Transverse colon (tissue), 4 donors: ENCODE measurements around the gene DPY19L1. TPM values are rescaled to one million over a fixed set of nuclear protein-coding genes. Genes with fewer than 3 reads are reported as not detected.

Experiments used
- DNase-seq: peaks from one replicate; pipeline ENCODE4 v3.0.0-alpha.2; 2019
- H3K27ac ChIP-seq, 4 donors: fragments of 200-600 bp; sonication (generic); 2 replicates each; pipeline ENCODE4 v1.5.1; 2016 to 2018; ENCODE audit warnings: inconsistent platforms in 4 of 4
- H3K27me3 ChIP-seq: fragments of 200-600 bp; sonication (generic); 2 replicates; pipeline ENCODE4 v1.5.1; 2017; ENCODE audit warnings: inconsistent platforms
- H3K36me3 ChIP-seq, 4 donors: fragments of 200-600 bp; sonication (generic); 2 replicates each; pipeline ENCODE4 v1.5.1; 2017 to 2019; ENCODE audit warnings: inconsistent platforms in 4 of 4
- H3K4me1 ChIP-seq, 4 donors: fragments of 200-600 bp; sonication (generic); 2 replicates each; pipeline ENCODE4 v1.5.1; 2017 to 2020; ENCODE audit warnings: inconsistent platforms in 4 of 4
- H3K4me3 ChIP-seq, 4 donors: fragments of 200-600 bp; sonication (generic); 1 replicate in 1 of 4; 2 replicates in 3 of 4; pipeline versions ENCODE4 v1.5.1 to v1.6.1; 2017 to 2019; ENCODE audit warnings: inconsistent platforms in 4 of 4
- H3K9me3 ChIP-seq, 2 donors: fragments of 200-600 bp; sonication (generic); 2 replicates each; pipeline ENCODE4 v1.5.1; 2017 to 2019; ENCODE audit warnings: inconsistent platforms in 2 of 2
- EP300 ChIP-seq: sonication (generic); formaldehyde crosslinking; IDR thresholded peaks from one replicate; pipeline ENCODE4 v1.6.1; 2017; ENCODE audit warnings: antibody characterized with exemption, low read depth
- POLR2A ChIP-seq: fragments of 450-650 bp; IDR thresholded peaks from one replicate; pipeline ENCODE4 v1.6.1; 2016; ENCODE audit warnings: antibody characterized with exemption, mild to moderate bottlenecking, moderate library complexity
- POLR2AphosphoS5 ChIP-seq, 3 donors: sonication (generic); formaldehyde crosslinking; IDR thresholded peaks; one replicate each; pipeline ENCODE4 v1.6.1; 2016; ENCODE audit warnings: antibody characterized with exemption in 3 of 3
- WGBS, 2 donors: methylation state at CpG; one replicate each; pipeline ENCODE4 v1.1.5; 2018; ENCODE audit warnings: low coverage in 1 of 2; 5-methylcytosine and 5-hydroxymethylcytosine counted together
- in situ Hi-C, 4 donors: fragments of 200-750 bp; cut with MboI; loops; one replicate each; pipeline versions ENCODE4 v1.15.0 to v1.15.1; 2017; ENCODE audit warnings: low sequenced_read_pairs in 3 of 4, low pct_ligation_motif_present in 1 of 4, low pct_unique_long_range_greater_than_20kb in 1 of 4
- intact Hi-C: fragments of 100-400 bp; cut with DNase I; formaldehyde crosslinking; loops from one replicate; pipeline ENCODE4 v1.15.1; 2023; ENCODE audit warnings: low total_unique reads
- total RNA-seq, 4 donors: library from RNA; depleted of rRNA; stranded (reverse); fragments of >200 nt; gene quantifications; one replicate each; pipeline ENCODE4 v1.1.0, GENCODE V29; 2016
- TF ChIP-seq, protein P1 (sequence below), 5 experiments: fragments of 200-600 bp in 3 of 5; fragments of 450-650 bp in 2 of 5; sonication (generic) in 3 of 5; IDR thresholded peaks; 1 replicate in 2 of 5; 2 replicates in 3 of 5; pipeline ENCODE4 v1.5.1; 2016 to 2017; ENCODE audit warnings: antibody characterized with exemption in 5 of 5, inconsistent platforms in 3 of 5, mild to moderate bottlenecking in 2 of 5, moderate library complexity in 1 of 5

The DPY19L1 gene
- total RNA-seq, 4 donors from 2014 or later: 1.6 to 14.7 (median 12.0) TPM

DNA sequence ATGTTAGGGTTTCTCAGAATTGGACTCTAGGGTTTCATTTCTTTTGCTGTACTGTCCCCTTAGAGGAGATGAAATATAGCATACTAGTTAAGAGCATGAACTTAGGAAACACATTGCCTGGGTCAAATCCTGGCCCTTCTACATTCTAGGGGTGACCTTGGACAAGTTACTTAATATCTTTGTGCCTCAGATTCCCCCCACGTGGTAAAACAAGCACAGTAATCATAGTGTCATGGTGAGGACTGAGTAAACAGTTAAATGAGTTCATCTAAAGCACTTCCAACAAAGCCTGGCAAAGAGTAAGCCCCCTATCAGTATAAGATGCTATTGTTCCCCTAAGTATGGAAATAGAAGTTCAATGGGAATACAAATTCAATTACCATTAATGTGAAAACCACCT lies 5.1 kb downstream of the DPY19L1 start:
- peaks cover 7 to 29% (median 14%) of the 10 kb centered on the region in 4 donors for H3K4me1 ChIP-seq
- no peaks in the 10 kb centered on the region for H3K27me3 ChIP-seq
- in situ Hi-C loops: no loop called here
- no peaks in the 10 kb centered on the region for H3K9me3 ChIP-seq
- intact Hi-C loops: no loop called here
- DNase-seq: no peak
- H3K27ac ChIP-seq: no peak overlapping the region
- H3K4me3 ChIP-seq: no peak overlapping the region
- no peaks in the 10 kb centered on the region for H3K36me3 ChIP-seq
- TF ChIP-seq EP300: no peak
- TF ChIP-seq POLR2AphosphoS5 (IDR thresholded peaks at IDR 0.05): no peak
- TF ChIP-seq, protein P1, sequence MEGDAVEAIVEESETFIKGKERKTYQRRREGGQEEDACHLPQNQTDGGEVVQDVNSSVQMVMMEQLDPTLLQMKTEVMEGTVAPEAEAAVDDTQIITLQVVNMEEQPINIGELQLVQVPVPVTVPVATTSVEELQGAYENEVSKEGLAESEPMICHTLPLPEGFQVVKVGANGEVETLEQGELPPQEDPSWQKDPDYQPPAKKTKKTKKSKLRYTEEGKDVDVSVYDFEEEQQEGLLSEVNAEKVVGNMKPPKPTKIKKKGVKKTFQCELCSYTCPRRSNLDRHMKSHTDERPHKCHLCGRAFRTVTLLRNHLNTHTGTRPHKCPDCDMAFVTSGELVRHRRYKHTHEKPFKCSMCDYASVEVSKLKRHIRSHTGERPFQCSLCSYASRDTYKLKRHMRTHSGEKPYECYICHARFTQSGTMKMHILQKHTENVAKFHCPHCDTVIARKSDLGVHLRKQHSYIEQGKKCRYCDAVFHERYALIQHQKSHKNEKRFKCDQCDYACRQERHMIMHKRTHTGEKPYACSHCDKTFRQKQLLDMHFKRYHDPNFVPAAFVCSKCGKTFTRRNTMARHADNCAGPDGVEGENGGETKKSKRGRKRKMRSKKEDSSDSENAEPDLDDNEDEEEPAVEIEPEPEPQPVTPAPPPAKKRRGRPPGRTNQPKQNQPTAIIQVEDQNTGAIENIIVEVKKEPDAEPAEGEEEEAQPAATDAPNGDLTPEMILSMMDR (IDR thresholded peaks at IDR 0.05): no peak
- TF ChIP-seq POLR2A: no peak
- WGBS, 2 donors: 38 to 45% methylated on average over 1 of the region's 1 CpG

DNA sequence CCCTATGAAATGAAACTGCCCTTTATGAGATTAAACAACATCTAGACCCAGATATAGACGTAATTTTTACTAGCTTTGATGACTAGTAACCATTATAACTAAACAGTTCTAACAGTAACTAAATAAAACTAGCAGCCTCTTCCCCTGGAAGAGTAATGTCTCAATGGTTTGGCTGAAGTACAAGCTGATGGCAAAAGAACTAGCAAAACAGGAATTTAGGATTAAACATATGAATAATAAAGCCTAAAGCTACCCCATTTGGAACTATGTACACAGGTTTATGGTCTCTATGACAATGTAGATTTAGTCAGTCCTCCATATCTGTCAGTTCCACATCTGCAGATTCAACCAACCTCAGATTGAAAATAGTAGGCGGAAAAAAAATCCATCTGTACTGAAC lies 6.4 kb downstream of the DPY19L1 start:
- Histone ChIP-seq H3K4me1 (peaks cover 2 to 23% (median 9%) of the 10 kb centered on the region in 4 donors), H3K4me3 (no peak overlapping the region), H3K36me3 (no peaks in the 10 kb centered on the region), H3K27ac (no peak overlapping the region), H3K27me3 (no peaks in the 10 kb centered on the region), H3K9me3 (no peaks in the 10 kb centered on the region)
- intact Hi-C loops (no loop called here), in situ Hi-C loops (no loop called here)
- WGBS, 2 donors: 70 to 73% methylated on average over 2 of the region's 2 CpGs
- no peak for TF ChIP-seq POLR2AphosphoS5 (IDR thresholded peaks at IDR 0.05)
- TF ChIP-seq, protein P1 (IDR thresholded peaks at IDR 0.05): no peak
- DNase-seq: no peak

DNA sequence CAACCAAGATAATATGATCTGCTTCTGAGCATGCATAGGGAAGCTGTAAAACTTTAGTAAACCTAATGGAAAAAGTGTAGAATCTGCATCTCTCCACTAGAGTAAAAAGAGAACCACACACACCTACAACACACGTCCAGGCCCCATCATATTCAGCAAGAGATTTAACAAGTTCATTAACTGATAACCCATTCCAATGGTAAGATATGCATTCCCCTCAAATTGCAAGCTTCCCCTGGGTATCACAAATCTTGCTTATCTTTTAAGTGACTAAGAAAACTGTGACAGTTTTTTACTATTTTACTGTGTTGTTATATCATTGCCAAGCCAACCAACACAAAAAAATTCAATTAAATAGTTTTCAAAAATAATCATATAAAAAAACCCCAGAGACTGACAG lies 8.0 kb downstream of the DPY19L1 start:
- Histone ChIP-seq H3K9me3 (no peaks in the 10 kb centered on the region), H3K4me1 (peaks cover 0 to 13% (median 4%) of the 10 kb centered on the region in 4 donors), H3K4me3 (no peak overlapping the region), H3K27ac (no peak overlapping the region), H3K36me3 (no peaks in the 10 kb centered on the region), H3K27me3 (no peaks in the 10 kb centered on the region)
- DNase-seq: no peak
- TF ChIP-seq POLR2AphosphoS5 (IDR thresholded peaks at IDR 0.05): no peak
- TF ChIP-seq, protein P1 (IDR thresholded peaks at IDR 0.05): no peak
- TF ChIP-seq POLR2A: no peak
- TF ChIP-seq EP300: no peak
- in situ Hi-C loops (no loop called here), intact Hi-C loops (no loop called here)
- 79 to 89% methylated on average over 1 of the region's 1 CpG for WGBS, 2 donors

DNA sequence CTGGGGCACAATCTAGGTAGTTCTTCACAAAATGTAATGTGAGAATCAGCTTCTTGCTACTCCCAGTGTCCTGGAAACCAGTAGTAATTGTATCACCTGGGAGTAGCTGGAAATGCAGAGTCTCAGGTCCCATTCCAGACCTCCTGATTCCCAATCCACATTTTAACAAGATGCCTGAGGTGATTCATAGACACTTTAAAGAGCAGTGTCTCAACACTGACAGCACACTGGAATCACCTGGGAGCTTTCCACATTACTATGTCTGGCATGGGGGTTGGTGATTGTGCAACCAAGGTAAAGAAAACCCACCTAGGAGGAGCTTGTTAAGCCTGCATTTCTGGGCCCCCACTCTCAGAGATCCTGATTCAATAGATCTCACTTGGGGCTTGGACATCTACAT lies 11.1 kb downstream of the DPY19L1 start:
- peaks cover 0 to 6% (median 2%) of the 10 kb centered on the region in 4 donors for H3K4me1 ChIP-seq
- no peaks in the 10 kb centered on the region for H3K36me3 ChIP-seq
- H3K27ac ChIP-seq: no peak overlapping the region
- TF ChIP-seq, protein P1 (IDR thresholded peaks at IDR 0.05): no peak
- TF ChIP-seq POLR2AphosphoS5 (IDR thresholded peaks at IDR 0.05) (no peak), POLR2A (no peak), EP300 (no peak)
- no peak for DNase-seq
- no peaks in the 10 kb centered on the region for H3K9me3 ChIP-seq
- in situ Hi-C loops (no loop called here), intact Hi-C loops (no loop called here)
- no peak overlapping the region for H3K4me3 ChIP-seq
- H3K27me3 ChIP-seq: no peaks in the 10 kb centered on the region
